Ishikawa (cell line): ENCODE measurements around the gene COL26A1.
A peak's percentile ranks its signal among the peaks of the same experiment; 100 is the strongest.

Source experiments
- CEBPB ChIP-seq: IDR thresholded peaks from 2 replicates; pipeline ENCODE4 v1.6.1; 2012
- CREB1 ChIP-seq: IDR thresholded peaks from 2 replicates; pipeline ENCODE4 v1.6.1; 2012; ENCODE audit warnings: low read depth
- EGR1 ChIP-seq: IDR thresholded peaks from 2 replicates; pipeline ENCODE4 v1.6.1; 2012
- EP300 ChIP-seq: IDR thresholded peaks from 2 replicates; pipeline ENCODE4 v1.6.1; 2012; ENCODE audit warnings: borderline replicate concordance
- FOXM1 ChIP-seq: IDR thresholded peaks from 2 replicates; pipeline ENCODE4 v1.6.1; 2012; ENCODE audit warnings: low read depth, borderline replicate concordance
- MAX ChIP-seq: IDR thresholded peaks from 2 replicates; pipeline ENCODE4 v1.6.1; 2012
- NFIC ChIP-seq: IDR thresholded peaks from 2 replicates; pipeline ENCODE4 v1.6.1; 2012
- RAD21 ChIP-seq: IDR thresholded peaks from 2 replicates; pipeline ENCODE4 v1.6.1; 2012; ENCODE audit warnings: low read depth
- REST ChIP-seq: IDR thresholded peaks from 2 replicates; pipeline ENCODE4 v1.6.1; 2012; ENCODE audit warnings: low read depth, mild to moderate bottlenecking
- TAF1 ChIP-seq: IDR thresholded peaks from 2 replicates; pipeline ENCODE4 v1.6.1; 2012; ENCODE audit warnings: low read depth, mild to moderate bottlenecking
- TCF12 ChIP-seq: IDR thresholded peaks from 2 replicates; pipeline ENCODE4 v1.6.1; 2012; ENCODE audit warnings: low read depth
- TEAD4 ChIP-seq: IDR thresholded peaks from 2 replicates; pipeline ENCODE4 v1.6.1; 2012
- YY1 ChIP-seq: IDR thresholded peaks from 2 replicates; pipeline ENCODE4 v1.6.1; 2012; ENCODE audit warnings: low read depth
- ZBTB7A ChIP-seq: IDR thresholded peaks from 2 replicates; pipeline ENCODE4 v1.6.1; 2012; ENCODE audit warnings: low read depth
- TF ChIP-seq, protein P1 (sequence below): IDR thresholded peaks from 2 replicates; pipeline ENCODE4 v1.6.1; 2012

The COL26A1 gene

GRCh38 chr7:101419831-101420230, 57.2 kb downstream of the COL26A1 start:
- TF ChIP-seq REST: no peak
- no peak for TF ChIP-seq TEAD4
- no peak for TF ChIP-seq FOXM1
- no peak for TF ChIP-seq EP300
- TF ChIP-seq CREB1: no peak
- TF ChIP-seq CEBPB: no peak
- no peak for TF ChIP-seq TAF1
- TF ChIP-seq RAD21: no peak
- TF ChIP-seq NFIC: no peak
- TF ChIP-seq EGR1: no peak
- no peak for TF ChIP-seq YY1
- TF ChIP-seq MAX: no peak
- TF ChIP-seq, protein P1, sequence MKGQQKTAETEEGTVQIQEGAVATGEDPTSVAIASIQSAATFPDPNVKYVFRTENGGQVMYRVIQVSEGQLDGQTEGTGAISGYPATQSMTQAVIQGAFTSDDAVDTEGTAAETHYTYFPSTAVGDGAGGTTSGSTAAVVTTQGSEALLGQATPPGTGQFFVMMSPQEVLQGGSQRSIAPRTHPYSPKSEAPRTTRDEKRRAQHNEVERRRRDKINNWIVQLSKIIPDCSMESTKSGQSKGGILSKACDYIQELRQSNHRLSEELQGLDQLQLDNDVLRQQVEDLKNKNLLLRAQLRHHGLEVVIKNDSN: no peak
- no peak for TF ChIP-seq TCF12
- no peak for TF ChIP-seq ZBTB7A

GRCh38 chr7:101420436-101420835, 57.8 kb downstream of the COL26A1 start:
- TF ChIP-seq EP300 (no peak), NFIC (no peak), TAF1 (no peak), TCF12 (no peak), CREB1 (no peak), TEAD4 (no peak), FOXM1 (no peak), CEBPB (no peak), YY1 (no peak), EGR1 (no peak), REST (no peak), MAX (no peak)

DNA sequence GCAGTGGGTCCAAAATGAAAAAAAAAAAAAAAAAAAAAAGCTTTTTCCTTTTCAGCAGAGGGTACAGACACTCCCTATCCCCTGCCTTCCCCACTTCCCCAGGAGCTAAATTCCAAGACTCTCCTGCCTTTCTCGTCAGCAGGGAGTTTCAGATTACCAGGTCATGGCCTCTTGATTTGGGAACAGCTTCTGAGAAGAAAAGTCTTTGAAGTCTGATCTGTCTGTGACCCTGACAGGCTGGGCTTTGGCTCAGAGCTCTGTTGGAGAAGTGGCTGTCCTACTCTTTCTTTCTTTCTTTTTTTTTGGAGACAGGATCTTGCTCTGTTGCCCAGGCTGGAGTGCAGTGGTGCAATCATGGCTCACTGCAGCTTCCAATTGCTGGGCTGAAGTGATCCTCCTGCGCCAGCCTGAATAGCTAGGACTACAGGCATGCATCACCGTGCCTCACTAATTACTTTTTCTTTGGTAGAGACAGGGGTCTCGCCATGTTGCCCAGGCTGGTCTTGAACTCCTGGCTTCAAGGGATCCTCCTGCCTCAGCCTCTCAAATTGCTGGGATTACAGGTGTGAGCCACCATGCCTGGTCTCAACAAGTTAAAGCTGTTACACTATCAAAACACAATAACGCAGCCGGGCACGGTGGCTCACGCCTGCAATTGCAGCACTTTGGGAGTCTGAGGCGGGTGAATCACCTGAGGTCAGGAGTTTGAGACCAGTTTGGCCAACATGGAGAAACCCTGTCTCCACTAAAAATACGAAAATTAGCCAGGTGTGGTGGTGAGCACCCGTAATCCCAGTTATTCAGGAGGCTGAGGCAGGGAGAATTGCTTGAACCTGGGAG, 59.9 kb downstream of the COL26A1 start:
- TF ChIP-seq ZBTB7A: no peak
- 0 out of 2 replicates have a peak, but pooled peaks have one; percentile 29 for TF ChIP-seq NFIC
- TF ChIP-seq CEBPB: no peak
- TF ChIP-seq REST: no peak
- TF ChIP-seq, protein P1: no peak
- TF ChIP-seq EGR1: no peak
- no peak for TF ChIP-seq TAF1
- no peak for TF ChIP-seq TCF12
- TF ChIP-seq YY1: no peak
- no peak for TF ChIP-seq MAX
- no peak for TF ChIP-seq RAD21
- peak; percentile 28; the same call in 1 of the 2 replicates for TF ChIP-seq TEAD4
- TF ChIP-seq EP300: peak; percentile 28; the same call in 1 of the 2 replicates
- TF ChIP-seq FOXM1: no peak
- TF ChIP-seq CREB1: no peak
